KMS-11 (cell line): ENCODE measurements around the gene TASOR2.
A peak's percentile ranks its signal among the peaks of the same experiment; 100 is the strongest.

Experiments used
- H2AFZ ChIP-seq: fragments of 200-600 bp; sonication (generic); 2 replicates; pipeline ENCODE4 v1.6.1; 2016; ENCODE audit warnings: antibody characterized with exemption, mixed run types, low read depth
- H3K27ac ChIP-seq: fragments of 200-600 bp; sonication (generic); 2 replicates; pipeline ENCODE4 v1.6.1; 2016; ENCODE audit warnings: mild to moderate bottlenecking, mixed run types
- H3K27me3 ChIP-seq: fragments of 200-600 bp; sonication (generic); 2 replicates; pipeline ENCODE4 v1.6.1; 2017; ENCODE audit warnings: mild to moderate bottlenecking, low read depth, mixed run types, moderate library complexity; ENCODE audit not compliant: insufficient read depth
- H3K36me3 ChIP-seq: fragments of 200-600 bp; sonication (generic); 2 replicates; pipeline ENCODE4 v1.6.1; 2017; ENCODE audit warnings: mild to moderate bottlenecking, mixed run types; ENCODE audit not compliant: insufficient read depth
- H3K4me1 ChIP-seq: fragments of 200-600 bp; sonication (generic); 2 replicates; pipeline ENCODE4 v1.6.1; 2016; ENCODE audit warnings: mild to moderate bottlenecking, low read depth, mixed run types; ENCODE audit not compliant: poor library complexity, severe bottlenecking
- H3K4me2 ChIP-seq: fragments of 200-600 bp; sonication (generic); 2 replicates; pipeline ENCODE4 v1.7.0; 2016; ENCODE audit warnings: mild to moderate bottlenecking, mixed run types
- H3K4me3 ChIP-seq: fragments of 200-600 bp; sonication (generic); IDR thresholded peaks from 2 replicates; pipeline ENCODE4 v1.6.1; 2017; ENCODE audit warnings: low read depth, low read length, mixed read lengths; ENCODE audit not compliant: insufficient read depth
- H3K79me2 ChIP-seq: fragments of 200-600 bp; sonication (generic); 2 replicates; pipeline ENCODE4 v1.6.1; 2016; ENCODE audit warnings: low read depth, mixed run types; ENCODE audit not compliant: insufficient read depth
- H3K9ac ChIP-seq: fragments of 200-600 bp; sonication (generic); 2 replicates; pipeline ENCODE4 v1.6.1; 2016; ENCODE audit warnings: mild to moderate bottlenecking, mixed run types
- H4K20me1 ChIP-seq: fragments of 200-600 bp; sonication (generic); 2 replicates; pipeline ENCODE4 v1.6.1; 2016; ENCODE audit warnings: mild to moderate bottlenecking, mixed run types; ENCODE audit not compliant: insufficient read depth
- CTCF ChIP-seq: fragments of 200-600 bp; sonication (generic); conservative IDR thresholded peaks from 2 replicates; pipeline ENCODE4 v1.6.1; 2017; ENCODE audit warnings: low read depth, mild to moderate bottlenecking, antibody characterized with exemption, low read length, moderate library complexity, mixed read lengths

Gene TASOR2

GRCh38 chr10:5652746-5653145 lies 31.9 kb upstream of the TASOR2 start:
- H3K79me2 ChIP-seq, result peaks cover 1% of the 10 kb centered on the region; the same call in 1 of the 2 replicates

GRCh38 chr10:5654218-5654755 lies 30.4 kb upstream of the TASOR2 start:
- Histone ChIP-seq H3K27me3 (no peaks in the 10 kb centered on the region), H3K4me2 (peak overlapping the region; percentile 59), H3K36me3 (no peaks in the 10 kb centered on the region), H3K27ac (peak overlapping the region; percentile 87), H2AFZ (peak overlapping the region; percentile 25), H3K4me3 (no peak overlapping the region), H4K20me1 (no peaks in the 10 kb centered on the region), H3K79me2 (peaks cover 8% of the 10 kb centered on the region; the same call in 1 of the 2 replicates), H3K4me1 (peaks cover 67% of the 10 kb centered on the region), H3K9ac (peak overlapping the region; percentile 54)
- no peak for TF ChIP-seq CTCF

More at GRCh38 chr10:5652746-5653145, 31.9 kb upstream of the TASOR2 start:
- no peaks in the 10 kb centered on the region for H3K36me3 ChIP-seq
- H2AFZ ChIP-seq, result no peak overlapping the region
- H3K27me3 ChIP-seq, result no peaks in the 10 kb centered on the region
- no peak overlapping the region for H3K4me2 ChIP-seq
- H3K4me3 ChIP-seq, result no peak overlapping the region
- no peaks in the 10 kb centered on the region for H4K20me1 ChIP-seq
- no peak overlapping the region for H3K9ac ChIP-seq
- H3K27ac ChIP-seq, result no peak overlapping the region
- TF ChIP-seq CTCF, result no peak
- H3K4me1 ChIP-seq, result peaks cover 58% of the 10 kb centered on the region

- Histone ChIP-seq H2AFZ (peak overlapping the region; percentile 25; the same call in 1 of the 2 replicates), H3K36me3 (no peaks in the 10 kb centered on the region), H3K4me2 (peak overlapping the region; percentile 59)
These were observed 29.5 kb upstream of the TASOR2 start for GRCh38 chr10:5655121-5655520.

GRCh38 chr10:5656737-5657579 lies 27.7 kb upstream of the TASOR2 start:
- Histone ChIP-seq H4K20me1 (no peaks in the 10 kb centered on the region), H2AFZ (no peak overlapping the region), H3K36me3 (no peaks in the 10 kb centered on the region), H3K27ac (peak overlapping the region; percentile 87), H3K79me2 (peaks cover 8% of the 10 kb centered on the region; the same call in 1 of the 2 replicates), H3K4me3 (no peak overlapping the region), H3K27me3 (no peaks in the 10 kb centered on the region), H3K4me1 (peaks cover 65% of the 10 kb centered on the region), H3K9ac (no peak overlapping the region), H3K4me2 (peak overlapping the region; percentile 59)
- TF ChIP-seq CTCF, result no peak

More at GRCh38 chr10:5655121-5655520, 29.5 kb upstream of the TASOR2 start:
- H3K4me3 ChIP-seq, result no peak overlapping the region
- H3K27ac ChIP-seq, result peak overlapping the region; percentile 87
- peaks cover 67% of the 10 kb centered on the region for H3K4me1 ChIP-seq
- H3K79me2 ChIP-seq, result peaks cover 8% of the 10 kb centered on the region; the same call in 1 of the 2 replicates
- peak overlapping the region; percentile 54; the same call in 1 of the 2 replicates for H3K9ac ChIP-seq
- no peak for TF ChIP-seq CTCF
- H3K27me3 ChIP-seq, result no peaks in the 10 kb centered on the region
- H4K20me1 ChIP-seq, result no peaks in the 10 kb centered on the region
